Lung (tissue), 12 donors: Measurements from ENCODE around the gene BCOR. TPM values are rescaled to one million over a fixed set of nuclear protein-coding genes. Genes with fewer than 3 reads are reported as not detected.
A peak's percentile ranks its signal among the peaks of the same experiment; 100 is the strongest.

Experiments used
- ATAC-seq: fragments of 200-7000 bp; cut with Tn5 transposase; one replicate; pipeline ENCODE4 v1.9.1; 2020; ENCODE audit warnings: moderate number of reproducible peaks; ENCODE audit not compliant: insufficient read depth, low FRiP score
- DNase-seq, 3 donors: peaks; one replicate each; pipeline ENCODE4 v3.0.0-alpha.2; 2013 to 2017
- H3K27ac ChIP-seq, 2 donors: one replicate each; pipeline ENCODE4 v1.5.1; 2013; ENCODE audit warnings: mild to moderate bottlenecking in 2 of 2, moderate library complexity in 2 of 2, control low read depth in 1 of 2, inconsistent platforms in 1 of 2, low read depth in 1 of 2, low read length in 1 of 2
- H3K27me3 ChIP-seq, 3 donors: one replicate each; pipeline ENCODE4 v1.5.1; 2013; ENCODE audit warnings: low read length in 2 of 3; ENCODE audit not compliant: control insufficient read depth in 3 of 3, insufficient read depth in 3 of 3
- H3K36me3 ChIP-seq, 4 donors: one replicate each; pipeline ENCODE4 v1.5.1; 2013; ENCODE audit warnings: low read length in 4 of 4, mild to moderate bottlenecking in 1 of 4, moderate library complexity in 1 of 4; ENCODE audit not compliant: control insufficient read depth in 4 of 4, insufficient read depth in 4 of 4
- H3K4me1 ChIP-seq, 5 donors: one replicate each; pipeline ENCODE4 v1.5.1; 2013; ENCODE audit warnings: low read length in 5 of 5, mild to moderate bottlenecking in 2 of 5, moderate library complexity in 1 of 5; ENCODE audit not compliant: control insufficient read depth in 5 of 5, insufficient read depth in 5 of 5
- H3K4me3 ChIP-seq: one replicate; pipeline ENCODE4 v1.5.1; 2013; ENCODE audit warnings: mild to moderate bottlenecking, control low read depth, moderate library complexity
- H3K9ac ChIP-seq, 2 donors: one replicate each; pipeline ENCODE4 v1.5.1; 2013; ENCODE audit warnings: low read length in 2 of 2, control low read depth in 1 of 2; ENCODE audit not compliant: insufficient read depth in 1 of 2
- H3K9me3 ChIP-seq, 4 donors: one replicate each; pipeline ENCODE4 v1.5.1; 2013; ENCODE audit warnings: low read length in 3 of 4, mild to moderate bottlenecking in 1 of 4, moderate library complexity in 1 of 4; ENCODE audit not compliant: control insufficient read depth in 4 of 4, insufficient read depth in 3 of 4
- WGBS, 2 donors: extraction: QIAGEN DNeasy Blood & Tissue Kit; methylation state at CpG; one replicate each; pipeline ENCODE4 v1.1.7; 2013; 5-methylcytosine and 5-hydroxymethylcytosine counted together
- polyA plus RNA-seq, 2 donors: library from polyadenylated mRNA; stranded (reverse); fragments of 200-250 nt; gene quantifications; one replicate each; pipeline ENCODE4 v1.2.1, GENCODE V29; 2013
- total RNA-seq, 2 donors: library from RNA; depleted of rRNA in 1 of 2; stranded (reverse); fragments of >200 nt in 1 of 2; gene quantifications; one replicate each; pipeline ENCODE4 v1.2.1, GENCODE V29; 2014 to 2021
- TF ChIP-seq, protein P1 (sequence below): IDR thresholded peaks from 2 replicates; pipeline ENCODE4 v1.5.1; 2012; ENCODE audit warnings: mild to moderate bottlenecking; ENCODE audit errors: control extremely low read depth, extremely low read depth
- donor health status: control.
- donor health status: control.
- donor health status: Bipolar disorder and iron deficiency.
- donor health status: healthy.
- donor health status: DM: yes; HTN: yes; CAD: no.

BCOR gene
- total and polyA plus RNA-seq, 4 donors, result 10.8 to 67.2 (median 15.9) TPM

DNA sequence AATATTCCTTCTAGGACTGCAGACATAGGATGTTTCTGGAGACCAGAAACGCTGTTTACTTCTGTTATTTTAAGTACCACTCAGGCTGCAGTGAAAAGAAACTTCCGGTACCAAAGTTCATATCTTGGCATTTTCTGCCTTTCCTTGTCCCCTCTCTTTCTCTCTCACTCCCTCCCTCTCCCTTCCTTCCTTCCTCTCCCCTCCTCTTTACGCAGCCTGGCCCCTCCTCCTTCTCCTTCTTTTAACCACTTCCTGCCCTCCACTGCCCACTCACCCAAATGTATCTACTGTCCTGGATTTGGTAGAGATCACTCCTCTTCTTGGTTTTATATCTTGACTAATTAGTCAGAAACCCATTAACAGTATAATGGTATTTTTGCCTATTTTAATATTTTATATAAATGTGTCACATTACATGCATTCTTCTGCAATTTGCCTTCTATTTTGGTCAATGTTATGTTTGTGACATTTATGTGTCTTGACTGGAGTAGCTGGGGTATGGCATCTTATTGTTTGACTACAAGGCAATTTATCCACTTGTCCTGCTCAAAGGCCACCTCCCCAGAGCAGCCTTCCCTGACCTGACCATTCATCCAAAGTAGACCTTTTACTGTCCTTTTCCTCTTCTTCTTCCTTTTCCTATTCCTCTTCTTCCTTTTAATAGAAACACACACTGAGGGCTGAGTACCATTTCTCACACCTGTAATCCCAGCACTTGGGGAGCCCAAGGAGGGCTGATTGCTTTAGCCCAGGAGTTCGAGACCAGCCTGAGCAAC is 56.9 kb downstream of the BCOR start:
- 25 to 34% methylated on average over 4 of the region's 4 CpGs for WGBS, 2 donors
- no peak overlapping the region for H3K27ac ChIP-seq
- H3K4me1 ChIP-seq, result peaks cover 0 to 4% (median 0%) of the 10 kb centered on the region in 5 donors
- peaks cover 0 to 6% (median 2%) of the 10 kb centered on the region in 4 donors for H3K9me3 ChIP-seq
- no peaks in the 10 kb centered on the region for H3K36me3 ChIP-seq
- ATAC-seq (no peak), DNase-seq (peak in 2 of 3 donors; percentile 56 to 74)
- no peak overlapping the region for H3K4me3 ChIP-seq
- no peak overlapping the region for H3K9ac ChIP-seq
- no peaks in the 10 kb centered on the region for H3K27me3 ChIP-seq
- TF ChIP-seq, protein P1, sequence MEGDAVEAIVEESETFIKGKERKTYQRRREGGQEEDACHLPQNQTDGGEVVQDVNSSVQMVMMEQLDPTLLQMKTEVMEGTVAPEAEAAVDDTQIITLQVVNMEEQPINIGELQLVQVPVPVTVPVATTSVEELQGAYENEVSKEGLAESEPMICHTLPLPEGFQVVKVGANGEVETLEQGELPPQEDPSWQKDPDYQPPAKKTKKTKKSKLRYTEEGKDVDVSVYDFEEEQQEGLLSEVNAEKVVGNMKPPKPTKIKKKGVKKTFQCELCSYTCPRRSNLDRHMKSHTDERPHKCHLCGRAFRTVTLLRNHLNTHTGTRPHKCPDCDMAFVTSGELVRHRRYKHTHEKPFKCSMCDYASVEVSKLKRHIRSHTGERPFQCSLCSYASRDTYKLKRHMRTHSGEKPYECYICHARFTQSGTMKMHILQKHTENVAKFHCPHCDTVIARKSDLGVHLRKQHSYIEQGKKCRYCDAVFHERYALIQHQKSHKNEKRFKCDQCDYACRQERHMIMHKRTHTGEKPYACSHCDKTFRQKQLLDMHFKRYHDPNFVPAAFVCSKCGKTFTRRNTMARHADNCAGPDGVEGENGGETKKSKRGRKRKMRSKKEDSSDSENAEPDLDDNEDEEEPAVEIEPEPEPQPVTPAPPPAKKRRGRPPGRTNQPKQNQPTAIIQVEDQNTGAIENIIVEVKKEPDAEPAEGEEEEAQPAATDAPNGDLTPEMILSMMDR, result no peak

- H3K4me1 ChIP-seq, result peaks cover 0 to 4% (median 0%) of the 10 kb centered on the region in 5 donors
- H3K36me3 ChIP-seq, result no peaks in the 10 kb centered on the region
- no peak overlapping the region for H3K27ac ChIP-seq
- no peak overlapping the region for H3K4me3 ChIP-seq
- DNase-seq (no peak), ATAC-seq (no peak)
- peaks cover 0 to 8% (median 2%) of the 10 kb centered on the region in 4 donors for H3K9me3 ChIP-seq
- no peak overlapping the region for H3K9ac ChIP-seq
- TF ChIP-seq, protein P1, result no peak
- 84 to 93% methylated on average over 7 to 8 of the region's 8 CpGs for WGBS, 2 donors
- H3K27me3 ChIP-seq, result no peaks in the 10 kb centered on the region
Observed at GRCh38 chrX:40039887-40040286, 57.9 kb downstream of the BCOR start.

DNA sequence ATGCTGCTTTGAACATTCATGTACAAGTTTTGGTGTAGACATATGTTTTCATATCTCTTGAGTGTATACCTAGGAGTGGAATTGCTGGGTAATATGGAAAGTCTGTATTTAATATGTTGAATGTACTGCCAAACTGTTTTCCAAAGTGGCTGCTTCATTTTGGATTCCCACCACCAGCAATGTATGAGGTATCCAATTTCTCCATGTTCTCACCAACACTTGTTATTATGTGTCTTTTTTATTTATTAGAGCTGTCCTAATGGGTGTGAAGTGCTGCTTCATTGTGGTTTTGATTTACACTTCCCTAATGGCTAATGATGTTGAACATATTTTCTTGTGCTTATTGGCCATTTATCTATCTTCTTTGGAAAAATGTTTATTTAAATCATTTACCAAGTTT is 60.4 kb downstream of the BCOR start:
- Histone ChIP-seq H3K27me3 (no peaks in the 10 kb centered on the region), H3K9ac (no peak overlapping the region), H3K4me1 (peaks cover 0 to 4% (median 0%) of the 10 kb centered on the region in 5 donors), H3K27ac (no peak overlapping the region), H3K4me3 (no peak overlapping the region), H3K36me3 (no peaks in the 10 kb centered on the region), H3K9me3 (peaks cover 0 to 10% (median 2%) of the 10 kb centered on the region in 4 donors)
- TF ChIP-seq, protein P1, result no peak
- DNase-seq (no peak), ATAC-seq (no peak)
